Activated CD4-positive, alpha-beta T cell treated with anti-CD3 and anti-CD28 coated beads, Interleukin-2, amount 50 U/mL, for 4 hours (primary cell): ENCODE results near the gene QRICH1.

Source experiments
- DNase-seq, 2 experiments: peaks; one replicate each; pipeline ENCODE4 v3.0.0-alpha.2; 2020

The QRICH1 gene

DNA sequence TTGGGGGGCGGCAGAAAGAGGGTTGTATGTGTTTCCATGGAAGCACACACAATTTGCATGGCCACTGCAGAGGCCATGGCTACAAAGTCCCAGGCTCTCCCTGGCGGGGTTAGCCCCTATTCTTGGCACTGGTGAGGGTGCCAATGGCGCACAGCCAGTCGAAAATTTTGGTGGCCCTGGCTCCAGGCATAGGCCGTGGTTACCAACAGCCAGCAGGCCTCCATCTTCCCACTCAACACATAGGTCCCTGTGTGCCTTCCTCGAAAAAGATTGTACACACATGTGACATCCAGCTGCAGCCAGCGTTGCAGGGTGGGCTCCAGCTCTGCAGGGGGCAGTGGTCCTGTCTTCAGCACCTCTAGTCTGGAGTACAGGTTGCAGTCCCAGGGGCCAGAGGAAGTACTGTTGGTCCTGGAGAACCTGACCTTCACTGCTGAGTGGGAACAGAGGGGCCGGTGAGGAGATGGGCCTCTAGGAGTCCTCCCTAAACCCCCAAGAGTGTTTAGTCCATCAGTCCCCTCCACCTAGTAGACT, 96.7 kb downstream of the QRICH1 start:
- no peak for DNase-seq

DNA sequence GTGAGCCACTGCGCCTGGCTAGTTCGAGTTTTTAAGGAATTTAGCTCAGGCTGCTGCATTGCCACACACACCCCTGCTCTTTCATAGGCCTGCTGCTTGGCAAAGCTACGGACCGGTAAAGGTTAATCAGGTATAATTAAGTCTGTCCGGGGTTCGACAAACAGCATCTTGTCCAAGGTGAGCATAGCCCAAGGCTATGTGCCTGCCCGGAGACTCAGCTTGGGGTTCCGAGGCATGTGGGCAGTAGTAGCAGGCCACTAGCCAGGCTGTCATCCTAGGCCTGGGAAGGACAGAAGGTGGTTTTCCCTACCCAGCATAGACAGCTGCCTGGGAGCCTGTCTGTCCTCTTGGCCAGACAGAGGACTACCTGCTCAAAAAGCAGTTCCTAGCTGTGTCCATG, 97.2 kb downstream of the QRICH1 start:
- no peak for DNase-seq

DNA sequence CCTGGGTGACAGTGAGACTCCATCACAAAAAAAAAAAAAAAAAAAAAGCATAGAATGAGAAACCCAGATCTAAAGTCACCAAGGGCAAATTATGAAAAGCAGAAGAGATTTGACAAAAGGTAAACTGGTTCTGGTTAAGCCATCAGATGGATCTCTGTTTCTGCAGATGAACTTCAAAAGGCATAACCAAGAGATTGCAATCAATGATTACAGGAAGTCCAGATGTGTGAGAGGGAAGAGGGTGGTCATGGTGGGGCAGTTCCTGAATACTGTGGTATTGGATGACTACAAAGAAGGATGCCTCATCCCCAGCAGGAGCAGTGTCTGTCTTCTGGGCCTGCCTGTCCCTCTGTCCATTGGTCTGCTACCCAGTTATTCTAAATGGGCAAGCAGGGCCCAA, 100.0 kb downstream of the QRICH1 start:
- DNase-seq: no peak

DNA sequence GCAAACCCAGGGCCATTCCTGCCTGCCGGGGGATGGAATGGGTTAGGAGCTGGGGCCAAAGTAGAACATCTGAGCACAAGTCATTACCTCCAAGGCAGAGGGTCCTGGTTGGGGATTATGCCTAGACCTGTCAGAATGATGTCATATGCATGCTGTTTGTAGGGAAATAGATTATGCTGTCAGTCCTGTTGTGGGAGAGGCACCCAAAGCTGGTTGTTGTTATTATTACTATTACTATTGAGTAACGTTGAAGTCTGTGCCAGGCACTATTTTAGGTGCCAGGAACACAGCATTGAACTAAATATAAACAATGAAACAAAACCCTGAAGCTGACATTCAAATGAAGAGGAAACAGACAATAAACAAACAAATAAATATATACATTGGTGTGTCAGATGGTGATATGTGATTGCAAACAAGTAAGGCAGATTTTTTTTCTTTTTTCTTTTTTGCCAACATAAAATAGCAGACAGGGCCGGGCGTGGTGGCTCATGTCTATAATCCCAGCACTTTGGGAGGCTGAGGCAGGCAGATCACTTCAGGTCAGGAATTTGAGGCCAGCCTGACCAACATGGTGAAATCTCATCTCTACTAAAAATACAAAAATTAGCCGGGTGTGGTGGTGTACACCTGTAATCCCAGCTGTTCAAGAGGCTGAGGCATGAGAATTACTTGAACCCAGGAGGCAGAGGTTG, 101.9 kb downstream of the QRICH1 start:
- DNase-seq: no peak

DNA sequence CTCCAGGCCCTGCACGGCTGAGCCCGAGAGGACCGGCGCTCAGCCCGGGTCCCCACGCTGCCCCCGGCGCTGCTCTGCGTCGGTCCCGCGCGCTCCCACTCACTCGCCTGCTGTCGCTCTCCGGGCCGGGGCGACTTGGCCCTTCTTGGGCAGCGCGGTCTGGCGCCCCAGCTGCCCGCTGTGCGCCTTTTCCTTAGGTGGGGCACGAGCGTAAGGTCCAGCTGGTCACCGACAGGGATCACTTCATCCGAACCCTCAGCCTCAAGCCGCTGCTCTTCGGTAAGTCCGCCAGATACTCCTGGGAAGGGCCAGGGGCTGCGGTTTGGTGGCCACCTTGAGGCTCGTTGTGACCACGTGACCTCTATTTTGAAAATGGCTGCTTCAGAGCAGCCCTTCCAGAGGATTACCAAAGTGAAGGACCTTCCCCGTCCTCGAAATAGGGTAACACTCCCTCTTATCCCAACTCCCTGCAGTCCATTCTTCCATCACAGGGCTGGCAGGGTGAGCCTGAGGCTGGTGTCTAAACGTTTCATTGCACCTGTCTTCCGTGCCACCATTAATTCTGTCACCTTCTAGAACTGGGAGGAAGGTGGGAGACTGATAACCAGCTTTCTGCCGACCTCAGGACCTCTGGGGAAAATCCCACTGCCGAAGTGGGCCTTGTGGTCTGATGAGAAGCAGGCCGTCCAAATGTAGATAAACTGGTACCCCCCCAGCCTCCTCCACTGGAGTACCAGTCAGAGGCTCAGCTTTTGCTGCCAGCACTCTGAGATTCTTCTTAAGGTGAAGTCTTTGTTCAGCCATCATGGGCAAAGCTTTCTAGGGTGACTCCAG, 103.0 kb downstream of the QRICH1 start:
- DNase-seq: no peak

DNA sequence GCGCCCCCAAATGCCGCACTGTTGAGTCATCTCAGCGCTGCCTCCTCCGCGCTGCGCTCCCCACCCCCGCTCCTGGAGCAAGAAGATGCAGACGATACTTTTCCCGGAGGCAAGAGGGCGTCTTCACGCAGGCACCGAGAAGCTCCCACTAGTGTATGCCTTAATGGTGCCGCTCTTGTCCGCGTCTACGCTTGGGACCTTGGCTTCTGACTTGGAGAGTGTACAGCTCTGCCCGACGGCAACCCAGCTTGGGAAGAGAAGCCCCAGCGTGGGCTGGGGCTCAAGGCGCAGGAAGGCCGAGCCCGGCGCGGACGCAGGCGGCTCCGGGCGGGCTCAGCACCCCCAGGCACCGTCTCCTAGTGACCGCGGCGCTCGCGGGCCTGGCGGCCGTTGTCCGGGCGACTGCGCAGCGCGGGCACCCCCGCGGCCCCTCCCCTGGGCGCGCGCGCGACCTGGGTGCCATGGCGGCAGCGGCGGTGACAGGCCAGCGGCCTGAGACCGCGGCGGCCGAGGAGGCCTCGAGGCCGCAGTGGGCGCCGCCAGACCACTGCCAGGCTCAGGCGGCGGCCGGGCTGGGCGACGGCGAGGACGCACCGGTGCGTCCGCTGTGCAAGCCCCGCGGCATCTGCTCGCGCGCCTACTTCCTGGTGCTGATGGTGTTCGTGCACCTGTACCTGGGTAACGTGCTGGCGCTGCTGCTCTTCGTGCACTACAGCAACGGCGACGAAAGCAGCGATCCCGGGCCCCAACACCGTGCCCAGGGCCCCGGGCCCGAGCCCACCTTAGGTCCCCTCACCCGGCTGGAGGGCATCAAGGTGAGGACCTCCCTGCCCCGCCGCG, 103.9 kb downstream of the QRICH1 start, which contains the start of gene P4HTM:
TSS of gene P4HTM (plus strand) at position 446 of the 840 bp plus-strand sequence. CDS start at position 462, 16 bp downstream.
- peak; percentile 84 to 86 for DNase-seq

DNA sequence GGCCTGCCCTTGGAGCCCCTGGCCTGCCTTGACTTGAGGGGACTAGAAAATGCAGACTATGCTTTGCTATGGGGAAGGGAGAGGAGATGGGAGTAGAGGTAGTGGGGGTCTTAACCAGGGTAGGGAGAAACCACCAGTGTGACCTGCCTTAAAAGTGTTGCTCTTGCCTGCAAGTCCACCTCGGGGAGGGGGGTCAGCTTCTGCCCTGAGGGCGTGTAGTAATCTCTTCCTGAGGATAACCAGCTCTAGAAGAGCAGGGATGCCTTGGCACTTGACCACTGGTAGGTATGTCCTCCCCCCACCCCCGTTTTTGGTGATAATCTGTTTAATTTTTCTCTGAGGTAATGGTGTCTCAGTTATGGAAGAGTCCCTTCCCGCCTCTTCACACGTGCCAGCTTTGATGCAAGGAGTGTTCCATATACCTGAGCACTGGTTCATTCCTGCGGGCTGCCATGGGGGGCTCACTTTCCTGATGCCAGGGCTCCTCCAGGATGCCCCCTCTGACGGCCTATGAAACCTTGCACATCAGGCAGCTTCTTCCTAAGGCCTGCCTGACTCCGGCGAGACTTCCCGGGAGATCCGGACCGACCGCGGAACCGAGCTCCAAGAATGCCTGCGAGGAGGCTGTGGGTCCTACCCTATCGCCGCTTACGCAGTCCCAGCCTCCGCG, 104.6 kb downstream of the QRICH1 start:
- no peak for DNase-seq

DNA sequence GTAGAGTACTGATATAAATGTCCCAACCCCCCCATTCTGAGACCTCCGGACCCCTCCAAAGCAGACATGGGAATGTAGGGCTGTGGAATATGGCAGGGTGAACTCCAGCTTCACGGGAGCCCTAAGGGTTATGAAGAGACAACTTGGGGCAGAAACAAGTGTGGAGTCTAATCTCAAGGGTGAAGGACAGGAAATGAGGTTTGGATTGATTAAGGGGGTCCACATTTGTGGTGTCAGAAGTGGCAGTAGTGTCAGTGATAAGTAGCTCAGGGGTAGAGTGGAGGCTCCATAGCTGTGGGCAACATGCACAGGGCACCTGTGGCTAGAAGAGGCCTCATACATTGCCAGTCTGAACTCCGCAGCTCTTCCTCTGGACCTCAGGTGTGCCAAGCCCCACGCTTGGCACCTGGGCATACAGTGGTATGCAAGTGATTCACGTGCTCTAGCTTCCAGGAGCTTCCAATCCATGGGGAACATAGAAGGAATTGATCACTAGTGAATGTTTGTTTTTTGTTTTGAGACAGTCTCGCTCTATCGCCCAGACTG, 108.0 kb downstream of the QRICH1 start:
- DNase-seq: no peak

DNA sequence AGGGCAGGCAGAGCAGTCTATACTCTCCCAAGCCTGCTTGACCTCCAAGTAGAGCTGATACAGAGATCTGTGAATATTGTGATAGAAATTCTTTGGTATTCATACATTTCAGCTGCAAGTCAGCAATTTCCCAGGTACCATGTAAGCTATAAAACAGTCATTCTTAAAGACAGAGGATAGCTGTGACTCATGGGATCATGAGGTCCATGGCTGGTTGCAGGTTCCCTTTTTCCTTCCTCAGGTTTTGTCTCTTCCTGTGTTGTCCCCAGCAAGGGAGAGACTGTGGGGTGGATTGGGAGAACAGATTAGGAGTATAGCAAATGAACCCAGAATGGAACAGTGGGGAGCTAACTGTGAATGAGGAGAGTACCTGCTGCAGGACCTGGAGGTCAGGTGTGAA, 109.2 kb downstream of the QRICH1 start:
- no peak for DNase-seq

DNA sequence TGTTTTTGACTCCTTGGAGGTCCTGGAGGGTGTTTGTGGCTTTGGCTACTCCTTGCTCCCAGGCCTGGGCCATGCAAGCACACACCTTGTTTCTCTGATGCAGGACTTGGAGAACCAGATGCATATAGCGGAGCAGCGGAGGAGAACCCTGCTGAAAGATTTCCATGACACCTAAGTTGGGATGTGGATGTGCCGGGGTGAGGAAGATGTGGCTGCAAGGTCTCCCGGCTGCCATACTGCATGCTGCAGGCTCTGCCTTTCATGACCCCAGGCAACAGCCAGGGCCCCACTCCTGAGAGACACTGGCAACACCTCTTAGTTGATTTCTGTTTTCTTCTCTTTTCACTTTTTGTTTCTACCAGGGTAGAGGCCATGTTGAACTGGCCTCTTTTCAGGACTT, 110.8 kb downstream of the QRICH1 start:
- no peak for DNase-seq

DNA sequence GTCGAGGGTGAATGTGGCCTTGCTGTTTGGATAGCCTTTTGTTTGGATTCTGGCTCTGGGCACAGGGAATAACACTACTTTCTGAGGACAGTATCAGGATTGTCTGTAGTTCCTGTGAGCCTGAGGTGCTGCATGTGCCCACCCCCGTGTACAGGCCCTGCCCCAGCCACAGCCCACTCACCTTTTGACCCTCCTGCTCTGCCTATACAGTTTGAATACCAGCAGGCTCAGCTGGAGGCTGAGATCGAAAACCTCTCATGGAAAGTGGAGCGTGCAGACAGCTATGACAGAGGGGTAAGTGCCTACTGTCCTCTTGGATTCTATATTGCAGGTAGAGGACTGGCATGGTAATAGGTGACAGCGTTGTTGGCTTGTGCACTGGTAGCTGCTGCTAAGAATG, 111.2 kb downstream of the QRICH1 start:
- no peak for DNase-seq

DNA sequence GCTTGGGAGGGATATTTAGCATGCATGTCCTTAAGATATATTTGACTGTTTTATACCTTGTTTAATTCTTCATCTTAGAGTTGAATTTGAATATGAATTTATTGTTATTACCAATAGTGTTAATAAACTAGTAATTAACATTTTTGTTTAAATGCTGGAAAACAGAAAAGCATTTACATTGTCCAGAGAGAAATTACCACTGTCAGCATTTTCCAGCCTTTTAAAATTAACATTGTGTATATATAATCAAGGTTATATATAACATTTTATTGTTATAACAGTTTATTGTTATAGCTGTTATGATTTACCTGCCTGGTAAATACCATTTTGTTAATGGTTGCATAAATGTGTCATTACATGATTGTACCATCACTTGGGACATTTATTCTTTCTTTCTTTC, 111.9 kb downstream of the QRICH1 start:
- DNase-seq: no peak

DNA sequence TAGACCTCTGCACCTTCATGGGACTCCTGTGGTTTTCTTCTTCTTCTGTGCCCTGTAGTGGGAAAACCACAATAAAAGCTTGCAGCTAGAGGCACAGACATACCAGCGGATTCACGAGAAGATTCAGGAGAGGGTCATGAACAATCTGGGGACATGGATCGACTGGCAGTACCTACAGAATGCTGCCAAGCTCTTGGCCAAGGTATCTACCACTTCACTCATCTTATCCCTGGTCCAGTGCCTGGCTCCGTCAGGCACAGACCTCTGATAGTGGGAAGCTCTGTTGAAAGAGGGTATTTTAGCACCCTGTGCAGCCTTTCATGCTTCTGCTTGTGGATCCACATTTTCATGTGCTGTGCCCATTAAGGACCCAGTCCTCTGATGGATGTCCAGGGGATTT, 113.6 kb downstream of the QRICH1 start:
- DNase-seq: no peak
